ENCODE results near the gene B3GNT8. TPM values are rescaled to one million over a fixed set of nuclear protein-coding genes. Genes with fewer than 3 reads are reported as not detected.

The B3GNT8 gene
- polyA plus RNA-seq, 1 of the 3 experiments (the other 2 are of a cell fraction) = not detected

GRCh38 chr19:41414461-41414860, 12.7 kb downstream of the B3GNT8 start (continued):
- no peak for TF ChIP-seq MAX (IDR thresholded peaks at IDR 0.05; ENCODE audit: low read depth)

- CTCF ChIA-PET = no interaction called here
- no peak overlapping the region for H3K4me3 ChIP-seq (ENCODE audit: low read depth in 2 of 2, low read length in 1 of 2)
Measured at GRCh38 chr19:41413947-41414346, 13.2 kb downstream of the B3GNT8 start.

GRCh38 chr19:41412953-41413352, 14.2 kb downstream of the B3GNT8 start:
- Histone ChIP-seq H3K4me1 (ENCODE audit: control insufficient read depth in 1 of 2, insufficient read depth in 2 of 2, low read depth in 1 of 2, low read length in 1 of 2) (peaks cover 0 to 12% of the 10 kb centered on the region in 2 experiments; a peak in 1 of 4 replicates), H4K20me1 (ENCODE audit: insufficient read depth) (no peaks in the 10 kb centered on the region), H3K79me2 (ENCODE audit: insufficient read depth) (no peaks in the 10 kb centered on the region), H3K9ac (no peak overlapping the region), H3K4me3 (ENCODE audit: low read depth in 2 of 2, low read length in 1 of 2) (no peak overlapping the region), H3K36me3 (replicated peaks in 1 of 2; ENCODE audit: control insufficient read depth in 1 of 2, insufficient read depth in 2 of 2, low read length in 1 of 2) (peaks cover 0 to 23% of the 10 kb centered on the region in 2 experiments), H3K27me3 (ENCODE audit: insufficient read depth) (no peaks in the 10 kb centered on the region), H3K9me3 (no peaks in the 10 kb centered on the region), H3K9me2 (no peaks in the 10 kb centered on the region), H3K27ac (ENCODE audit: low read depth in 2 of 2, low read length in 1 of 2) (no peak overlapping the region), H3K4me2 (no peak overlapping the region), H2AFZ (ENCODE audit: low read depth) (no peak overlapping the region), H3F3A (replicated peaks; ENCODE audit: insufficient read depth) (no peaks in the 10 kb centered on the region)
- 95% methylated on average over 5 of the region's 5 CpGs for WGBS (ENCODE audit: low lambda C conversion rate)
- TF ChIP-seq SIN3A (IDR thresholded peaks at IDR 0.05; ENCODE audit: borderline replicate concordance, low read depth, low read length) (no peak), RXRA (IDR thresholded peaks at IDR 0.05; ENCODE audit: borderline replicate concordance, low read depth) (no peak), REST (IDR thresholded peaks at IDR 0.05; ENCODE audit: low read depth, low read length) (no peak), MEF2A (IDR thresholded peaks at IDR 0.05; ENCODE audit: borderline replicate concordance, low read depth) (no peak), POLR2AphosphoS5 (IDR thresholded peaks at IDR 0.05; ENCODE audit: low read depth, low read length) (no peak), MXI1 (IDR thresholded peaks at IDR 0.05; ENCODE audit: low read depth, low read length) (no peak), RCOR1 (IDR thresholded peaks at IDR 0.05; ENCODE audit: low read length) (no peak), EZH2phosphoT487 (IDR thresholded peaks at IDR 0.05; ENCODE audit: borderline replicate concordance, low read depth) (no peak), TCF12 (IDR thresholded peaks at IDR 0.05) (no peak), RAD21 (IDR thresholded peaks at IDR 0.05; ENCODE audit: low read length) (no peak), FOXM1 (IDR thresholded peaks at IDR 0.05; ENCODE audit: low read depth) (no peak), EP300 (IDR thresholded peaks at IDR 0.05; ENCODE audit: borderline replicate concordance in 1 of 2, low read depth in 1 of 2, low read length in 1 of 2) (no peak), FOXJ3 (CRISPR knock-in tag; IDR thresholded peaks at IDR 0.05) (no peak), JUND (IDR thresholded peaks at IDR 0.05) (no peak), NRF1 (IDR thresholded peaks at IDR 0.05; ENCODE audit: low read depth, low read length) (no peak)
- TF ChIP-seq, protein P1, sequence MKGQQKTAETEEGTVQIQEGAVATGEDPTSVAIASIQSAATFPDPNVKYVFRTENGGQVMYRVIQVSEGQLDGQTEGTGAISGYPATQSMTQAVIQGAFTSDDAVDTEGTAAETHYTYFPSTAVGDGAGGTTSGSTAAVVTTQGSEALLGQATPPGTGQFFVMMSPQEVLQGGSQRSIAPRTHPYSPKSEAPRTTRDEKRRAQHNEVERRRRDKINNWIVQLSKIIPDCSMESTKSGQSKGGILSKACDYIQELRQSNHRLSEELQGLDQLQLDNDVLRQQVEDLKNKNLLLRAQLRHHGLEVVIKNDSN (IDR thresholded peaks at IDR 0.05; ENCODE audit: borderline replicate concordance, low read depth) = no peak
- no peak for DNase-seq
- POLR2A ChIA-PET = no interaction called here
- CTCF ChIA-PET = interaction anchor here (0.7 to 2.2 kb wide), 3 partner anchors 15 to 105 kb away, joined by 3 to 5 read pairs (median 3); no protein-coding TSS in a partner anchor

More at GRCh38 chr19:41413947-41414346, 13.2 kb downstream of the B3GNT8 start:
- H3K36me3 ChIP-seq (replicated peaks in 1 of 2; ENCODE audit: control insufficient read depth in 1 of 2, insufficient read depth in 2 of 2, low read length in 1 of 2) = peaks cover 0 to 24% of the 10 kb centered on the region in 2 experiments
- 100% methylated on average over 1 of the region's 10 CpGs for WGBS (ENCODE audit: low lambda C conversion rate)
- peaks cover 0 to 12% of the 10 kb centered on the region in 2 experiments; a peak in 1 of 4 replicates for H3K4me1 ChIP-seq (ENCODE audit: control insufficient read depth in 1 of 2, insufficient read depth in 2 of 2, low read depth in 1 of 2, low read length in 1 of 2)
- no peak for DNase-seq
- no peak overlapping the region for H2AFZ ChIP-seq (ENCODE audit: low read depth)
- no peaks in the 10 kb centered on the region for H4K20me1 ChIP-seq (ENCODE audit: insufficient read depth)
- no peak overlapping the region for H3K4me2 ChIP-seq
- no peaks in the 10 kb centered on the region for H3F3A ChIP-seq (replicated peaks; ENCODE audit: insufficient read depth)
- H3K9me3 ChIP-seq = no peaks in the 10 kb centered on the region
- TF ChIP-seq RAD21 (IDR thresholded peaks at IDR 0.05; ENCODE audit: low read length) (no peak), MEF2A (IDR thresholded peaks at IDR 0.05; ENCODE audit: borderline replicate concordance, low read depth) (no peak), GABPA (IDR thresholded peaks at IDR 0.05; ENCODE audit: low read depth) (no peak), RXRA (IDR thresholded peaks at IDR 0.05; ENCODE audit: borderline replicate concordance, low read depth) (no peak), MXI1 (IDR thresholded peaks at IDR 0.05; ENCODE audit: low read depth, low read length) (no peak), EZH2phosphoT487 (IDR thresholded peaks at IDR 0.05; ENCODE audit: borderline replicate concordance, low read depth) (no peak), SIN3A (IDR thresholded peaks at IDR 0.05; ENCODE audit: borderline replicate concordance, low read depth, low read length) (no peak), FOXM1 (IDR thresholded peaks at IDR 0.05; ENCODE audit: low read depth) (no peak)
- H3K79me2 ChIP-seq (ENCODE audit: insufficient read depth) = no peaks in the 10 kb centered on the region
- POLR2A ChIA-PET = no interaction called here
- H3K9ac ChIP-seq = no peak overlapping the region
- no peaks in the 10 kb centered on the region for H3K27me3 ChIP-seq (ENCODE audit: insufficient read depth)
- H3K27ac ChIP-seq (ENCODE audit: low read depth in 2 of 2, low read length in 1 of 2) = no peak overlapping the region
- H3K9me2 ChIP-seq = no peaks in the 10 kb centered on the region
